NCI-H1048 (cell line): Measurements from ENCODE around the gene RAE1.
"Not testable (repeated sequence)": the region's sequence is repeated elsewhere in the genome, so short reads cannot be mapped to it uniquely, and the experiment has no call there.

Source experiments
- DNase-seq: peaks from one replicate; lab custom pipeline; 2025; lab: John Stamatoyannopoulos, UW

RAE1 gene

DNA sequence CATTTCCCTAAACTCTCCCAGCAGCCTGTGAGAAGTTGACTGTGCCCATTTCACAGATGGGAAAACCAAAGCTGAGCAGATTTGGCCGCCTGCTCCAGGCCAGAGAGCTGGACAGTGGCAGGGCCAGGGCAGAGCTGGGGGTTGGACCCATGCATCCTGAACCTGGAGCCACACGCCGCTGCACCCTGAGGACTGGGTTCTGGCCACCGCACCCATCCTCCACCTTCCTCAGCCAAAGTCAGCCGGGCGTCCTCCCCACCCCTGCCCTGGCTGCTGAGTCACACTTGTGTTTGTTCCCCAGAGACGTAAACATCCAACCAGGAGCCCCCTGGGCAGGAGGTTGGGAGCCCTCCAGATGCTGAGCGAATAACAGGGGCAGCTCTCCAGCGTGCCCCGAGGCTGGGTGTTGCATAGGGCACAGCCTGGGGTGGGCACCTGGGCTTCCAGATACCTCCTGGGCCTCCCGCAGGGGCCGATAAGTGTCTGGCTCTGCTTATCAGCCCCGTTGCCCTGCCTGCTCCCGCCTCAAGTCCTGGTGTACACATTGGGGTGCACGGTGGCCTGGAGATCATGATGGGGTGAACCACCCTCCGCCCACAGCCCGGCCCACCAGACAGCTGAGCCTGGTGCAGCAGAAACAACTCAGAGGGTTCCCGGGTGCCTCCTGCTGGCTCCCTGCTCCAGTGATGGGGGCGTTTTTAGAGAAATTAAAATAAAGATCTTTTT lies 64.0 kb downstream of the RAE1 start:
- no peak for DNase-seq

GRCh38 chr20:57415771-57416170 lies 64.7 kb downstream of the RAE1 start:
- no peak for DNase-seq

DNA sequence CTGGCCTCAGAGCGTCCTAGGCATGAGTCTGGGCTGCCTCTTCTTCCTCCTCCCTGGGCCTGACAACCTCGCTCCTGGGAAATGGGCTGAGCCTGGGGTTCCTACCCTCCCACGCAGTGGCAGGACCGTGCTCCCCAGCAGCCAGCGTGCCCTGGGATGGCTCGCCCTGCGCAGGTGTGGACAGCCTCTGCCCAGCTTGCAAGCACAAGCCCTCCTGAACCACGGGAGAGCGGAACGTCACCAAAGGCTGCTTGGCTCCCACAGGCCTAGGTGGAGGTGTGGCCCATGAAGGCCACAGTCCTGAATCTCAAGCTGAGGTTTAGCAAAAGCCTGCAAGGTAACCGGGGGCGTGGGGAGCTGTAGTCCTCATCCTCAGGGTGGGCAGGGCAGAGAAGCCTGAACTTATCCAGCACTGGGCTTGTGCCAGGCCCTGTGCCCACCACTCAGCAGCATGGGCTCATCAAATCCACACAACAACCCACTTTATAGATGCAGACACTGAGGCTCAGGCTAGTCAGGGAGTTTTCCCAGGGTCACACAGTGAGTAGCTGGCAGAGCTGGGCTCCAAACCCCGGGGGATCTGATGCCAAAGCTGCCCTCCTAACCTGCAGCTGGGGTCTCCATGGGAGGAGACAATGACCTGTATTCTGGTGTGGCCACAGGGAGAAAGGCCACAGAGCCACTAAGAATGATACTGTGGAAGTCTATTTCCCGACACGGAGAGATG lies 65.4 kb downstream of the RAE1 start:
- no peak for DNase-seq

GRCh38 chr20:57417051-57417689 lies 66.1 kb downstream of the RAE1 start:
- DNase-seq: no peak

DNA sequence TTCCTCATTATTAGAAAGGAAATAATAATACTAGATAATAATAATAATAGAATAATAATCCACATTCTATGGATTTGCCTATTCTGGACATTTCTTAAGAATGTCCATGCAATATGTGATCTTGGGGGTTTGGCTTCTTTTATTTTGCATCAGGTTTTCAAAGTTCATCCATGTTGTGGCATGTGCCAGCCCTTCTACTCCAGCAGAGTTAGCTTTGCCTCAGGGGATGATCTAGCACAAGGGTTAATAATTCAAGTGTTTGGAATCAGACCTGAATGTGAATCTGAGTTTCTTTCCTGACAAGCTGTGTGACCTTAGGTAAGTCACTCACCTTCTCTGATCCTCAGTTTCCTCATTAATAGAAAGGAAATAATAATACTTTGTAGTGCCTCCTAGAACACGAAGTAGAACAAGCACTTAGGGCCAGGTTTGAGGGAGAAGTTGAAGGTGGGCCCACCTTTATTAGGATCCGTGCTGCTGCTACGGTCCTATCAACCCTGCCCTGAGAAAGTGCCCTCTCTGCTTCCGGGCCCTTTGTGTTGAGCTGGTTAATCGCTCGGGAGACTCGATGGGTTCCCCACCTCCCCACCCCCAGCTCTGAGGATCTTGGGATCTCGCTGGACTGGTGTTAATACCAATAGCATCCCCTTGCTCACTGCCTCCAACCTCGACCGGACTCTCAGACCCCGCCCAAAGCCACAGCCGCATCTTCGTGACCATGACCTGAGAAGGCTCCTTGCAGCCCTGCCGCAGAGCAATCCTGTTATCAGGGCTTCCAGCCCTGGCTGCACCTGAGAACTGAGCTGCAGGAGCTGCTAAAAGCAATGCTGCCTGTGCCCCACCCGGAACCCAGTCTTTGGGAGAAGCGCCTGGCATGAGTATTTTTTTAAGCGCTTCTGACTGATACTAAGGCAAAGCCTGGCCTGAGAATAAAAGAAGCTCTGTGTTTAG lies 67.0 kb downstream of the RAE1 start:
- no peak for DNase-seq

DNA sequence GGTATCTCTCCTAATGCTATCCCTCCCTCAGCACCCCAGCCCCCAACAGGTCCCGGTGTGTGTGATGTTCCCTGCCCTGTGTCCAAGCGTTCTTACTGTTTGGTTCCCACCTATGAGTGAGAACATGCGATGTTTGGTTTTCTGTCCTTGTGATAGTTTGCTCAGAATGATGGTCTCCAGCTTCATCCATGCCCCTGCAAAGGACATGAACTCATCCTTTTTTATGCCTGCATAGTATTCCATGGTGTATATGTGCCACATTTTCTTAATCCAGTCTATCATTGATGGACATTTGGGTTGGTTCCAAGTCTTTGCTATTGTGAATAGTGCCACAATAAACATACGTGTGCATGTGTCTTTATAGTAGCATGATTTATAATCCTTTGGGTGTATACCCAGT lies 68.4 kb downstream of the RAE1 start:
- DNase-seq: not testable (repeated sequence)

GRCh38 chr20:57420571-57421252 lies 69.7 kb downstream of the RAE1 start:
- no peak for DNase-seq

DNA sequence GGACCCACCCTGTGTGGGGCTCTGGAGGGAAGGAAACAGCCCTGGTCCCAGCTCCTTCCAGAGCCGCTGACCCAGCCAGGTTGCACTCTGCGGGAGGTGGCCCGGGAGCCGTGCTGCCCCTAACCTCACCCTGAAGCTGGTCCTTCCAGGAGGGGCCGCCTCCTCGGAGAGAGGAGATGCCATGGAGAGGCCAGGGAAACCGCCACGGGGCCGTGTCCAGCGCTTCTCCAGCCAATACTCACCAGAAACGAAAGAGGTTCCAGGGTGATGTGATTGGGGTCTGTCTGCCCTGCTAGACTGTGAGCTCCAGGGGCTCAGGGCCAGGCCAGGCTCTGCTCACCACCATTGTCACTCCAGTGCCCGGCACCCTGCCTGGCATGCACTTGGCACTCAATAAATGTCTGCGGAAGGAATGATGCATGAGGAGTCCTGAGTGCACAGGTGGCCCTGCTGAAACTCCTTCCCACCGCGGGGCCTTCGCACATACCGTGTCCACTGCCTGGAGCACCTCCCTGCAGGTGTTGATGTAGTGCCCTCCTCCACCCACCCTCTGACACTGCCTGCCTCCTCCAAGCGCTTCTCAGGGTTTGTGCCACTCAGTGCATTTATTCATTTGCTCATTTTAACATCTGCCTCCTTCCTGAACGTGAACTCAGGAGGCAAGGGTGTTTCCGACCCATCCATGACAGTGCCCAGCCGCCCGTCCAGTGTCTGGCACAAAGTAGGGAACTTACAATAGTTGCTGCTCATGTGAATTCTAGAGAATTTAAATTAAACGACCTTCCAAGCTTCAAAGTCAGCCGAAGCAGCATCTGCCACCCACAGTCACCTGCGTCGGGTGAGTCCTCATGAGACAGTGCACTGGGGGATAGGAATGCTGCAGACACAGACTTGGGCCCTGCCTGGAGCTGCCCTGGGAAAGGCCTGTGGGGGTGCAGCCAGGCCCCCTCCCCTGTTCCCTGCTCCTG lies 70.5 kb downstream of the RAE1 start:
- DNase-seq: no peak

DNA sequence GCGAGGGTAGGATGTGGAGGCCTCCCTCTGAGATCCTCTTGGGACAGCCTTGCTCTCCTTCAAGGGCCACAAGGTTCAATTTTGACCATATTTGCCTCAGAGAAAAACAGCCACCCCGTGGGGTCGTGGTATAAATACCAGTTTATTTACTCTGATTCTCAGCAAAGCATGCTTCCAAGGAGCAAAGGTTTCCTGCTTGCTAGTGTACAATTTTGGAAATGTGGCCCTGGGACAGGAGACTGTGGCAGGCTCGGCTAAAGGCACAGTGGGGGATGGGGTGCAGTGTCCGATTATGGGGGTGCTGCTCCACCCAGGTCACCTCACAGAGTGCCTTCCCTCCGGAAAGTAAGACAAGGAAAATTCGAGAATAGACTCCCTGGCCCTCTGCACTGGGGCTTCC lies 71.2 kb downstream of the RAE1 start:
- no peak for DNase-seq

- DNase-seq: no peak
Observed at GRCh38 chr20:57425150-57426013, 74.3 kb downstream of the RAE1 start.

DNA sequence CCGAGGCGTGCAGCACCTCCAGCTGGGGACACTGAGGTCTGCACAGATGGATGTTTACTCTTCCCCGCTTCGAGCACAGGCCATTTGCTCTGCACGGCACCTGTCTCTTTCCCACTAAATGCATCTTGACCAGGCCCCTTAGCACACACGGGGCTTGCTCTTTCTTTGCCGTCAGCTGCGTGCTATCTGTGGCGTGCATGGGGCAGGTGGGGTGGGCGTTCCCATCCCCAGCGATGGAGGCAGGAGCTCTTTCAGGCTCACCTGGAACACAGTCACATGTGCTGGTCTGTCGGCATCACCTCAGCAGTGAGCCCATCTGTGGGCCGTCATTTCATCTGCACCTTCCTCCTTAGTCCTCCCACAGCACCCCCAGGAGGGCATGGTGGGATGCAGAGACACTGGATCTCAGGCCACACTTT lies 75.2 kb downstream of the RAE1 start:
- DNase-seq: no peak

- DNase-seq: no peak
Observed at GRCh38 chr20:57426831-57427230, 75.8 kb downstream of the RAE1 start.

GRCh38 chr20:57428324-57429158 lies 77.5 kb downstream of the RAE1 start:
- DNase-seq: no peak
